ENCODE measurements around the gene CALML4. TPM values are rescaled to one million over a fixed set of nuclear protein-coding genes. Genes with fewer than 3 reads are reported as not detected.

The CALML4 gene
- total RNA-seq, 1 experiment from 2014 or later = 19.5 TPM

DNA sequence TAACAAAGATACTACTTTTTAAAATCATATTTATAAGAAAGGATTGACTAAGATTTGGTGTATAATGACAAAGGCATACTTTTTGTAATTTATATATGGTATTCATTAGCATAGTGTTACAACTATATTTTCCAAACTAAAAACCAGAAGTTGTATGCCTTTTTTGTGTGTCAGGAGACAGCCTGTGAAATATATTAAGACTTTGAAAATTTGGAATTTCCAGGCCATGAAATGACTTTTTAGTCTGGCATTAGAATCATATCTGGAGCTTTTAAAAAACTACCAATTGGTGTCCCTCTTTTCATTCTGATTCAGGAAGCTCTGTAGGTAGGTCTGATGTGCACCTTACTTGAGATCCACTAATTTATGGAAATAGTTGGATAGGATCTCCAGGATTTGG lies 41.9 kb downstream of the CALML4 start:
- peaks cover 22% of the 10 kb centered on the region for H3K36me3 Mint-ChIP-seq (ENCODE audit: insufficient read depth, unreplicated experiment)
- H3K27me3 Mint-ChIP-seq (ENCODE audit: insufficient read depth, unreplicated experiment) = no peaks in the 10 kb centered on the region
- CTCF ChIA-PET = interaction anchor here (0.6 kb wide), 1 partner anchor 407 kb away, joined by 3 read pairs; no protein-coding TSS in a partner anchor

DNA sequence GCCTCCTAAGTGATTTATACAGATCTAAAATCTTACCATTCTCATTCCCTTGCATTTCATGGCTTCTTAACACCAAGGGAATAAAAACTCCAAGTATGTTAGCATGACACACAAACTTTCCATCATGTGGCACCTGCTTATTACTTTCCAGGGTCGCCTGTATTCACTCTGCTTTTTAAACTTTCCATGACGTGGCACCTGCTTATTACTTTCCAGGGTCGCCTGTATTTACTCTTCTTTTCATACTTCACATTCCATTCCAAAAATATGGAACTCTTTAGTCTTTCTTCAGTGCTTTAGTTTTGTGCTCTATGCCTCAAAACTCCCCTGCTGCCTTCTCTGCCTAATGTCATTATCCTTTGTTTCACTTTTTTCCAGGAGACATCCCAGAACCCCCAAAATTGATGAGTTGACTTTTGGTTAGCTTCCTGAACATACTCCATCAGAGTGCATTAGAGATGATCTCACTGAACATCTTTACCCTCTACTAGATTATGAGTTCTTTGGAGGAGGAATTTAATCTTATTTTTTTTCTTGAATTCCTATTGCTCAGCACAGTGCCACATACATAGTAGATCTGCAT lies 47.0 kb downstream of the CALML4 start:
- POLR2A ChIA-PET = no interaction called here
- TF ChIP-seq, protein P1, sequence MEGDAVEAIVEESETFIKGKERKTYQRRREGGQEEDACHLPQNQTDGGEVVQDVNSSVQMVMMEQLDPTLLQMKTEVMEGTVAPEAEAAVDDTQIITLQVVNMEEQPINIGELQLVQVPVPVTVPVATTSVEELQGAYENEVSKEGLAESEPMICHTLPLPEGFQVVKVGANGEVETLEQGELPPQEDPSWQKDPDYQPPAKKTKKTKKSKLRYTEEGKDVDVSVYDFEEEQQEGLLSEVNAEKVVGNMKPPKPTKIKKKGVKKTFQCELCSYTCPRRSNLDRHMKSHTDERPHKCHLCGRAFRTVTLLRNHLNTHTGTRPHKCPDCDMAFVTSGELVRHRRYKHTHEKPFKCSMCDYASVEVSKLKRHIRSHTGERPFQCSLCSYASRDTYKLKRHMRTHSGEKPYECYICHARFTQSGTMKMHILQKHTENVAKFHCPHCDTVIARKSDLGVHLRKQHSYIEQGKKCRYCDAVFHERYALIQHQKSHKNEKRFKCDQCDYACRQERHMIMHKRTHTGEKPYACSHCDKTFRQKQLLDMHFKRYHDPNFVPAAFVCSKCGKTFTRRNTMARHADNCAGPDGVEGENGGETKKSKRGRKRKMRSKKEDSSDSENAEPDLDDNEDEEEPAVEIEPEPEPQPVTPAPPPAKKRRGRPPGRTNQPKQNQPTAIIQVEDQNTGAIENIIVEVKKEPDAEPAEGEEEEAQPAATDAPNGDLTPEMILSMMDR (IDR thresholded peaks at IDR 0.05; ENCODE audit: insufficient read depth in 1 of 2, low read depth in 1 of 2, low read length in 1 of 2, severe bottlenecking in 1 of 2, unreplicated experiment in 1 of 2) = no peak
- peaks cover 25% of the 10 kb centered on the region for H3K36me3 Mint-ChIP-seq (ENCODE audit: insufficient read depth, unreplicated experiment)
- no peaks in the 10 kb centered on the region for H3K36me3 ChIP-seq (ENCODE audit: control insufficient read depth, insufficient read depth, low read length)
- H3K9me3 Mint-ChIP-seq (ENCODE audit: unreplicated experiment) = no peaks in the 10 kb centered on the region
- no peak overlapping the region for H3K4me3 Mint-ChIP-seq (ENCODE audit: unreplicated experiment)
- no TSS peak for BruUV-seq (replicated peaks)
- intact Hi-C loops (cut with micrococcal nuclease; ENCODE audit: unreplicated experiment) = loop anchor here (5.0 kb wide), 1 partner anchor 101 kb away; no protein-coding TSS in a partner anchor
- CTCF ChIA-PET = no interaction called here
- H3K4me1 ChIP-seq = peaks cover 12% of the 10 kb centered on the region
- no peaks in the 10 kb centered on the region; the same call in 1 of the 2 replicates for H3K9me3 ChIP-seq
- H3K4me3 ChIP-seq (ENCODE audit: low read depth, low read length) = no peak overlapping the region
- no peak for DNase-seq
- no peak overlapping the region for H3K27ac Mint-ChIP-seq (ENCODE audit: unreplicated experiment)
- H3K4me1 Mint-ChIP-seq (ENCODE audit: low read depth, unreplicated experiment) = peaks cover 7% of the 10 kb centered on the region
- H3K27me3 Mint-ChIP-seq (ENCODE audit: insufficient read depth, unreplicated experiment) = no peaks in the 10 kb centered on the region
- H3K27me3 ChIP-seq (replicated peaks; ENCODE audit: control insufficient read depth, insufficient read depth, low read length) = no peaks in the 10 kb centered on the region

More for the DNA sequence above, 41.9 kb downstream of the CALML4 start:
- intact Hi-C loops (cut with micrococcal nuclease; ENCODE audit: unreplicated experiment) = no loop called here
- TF ChIP-seq, protein P1 (IDR thresholded peaks at IDR 0.05; ENCODE audit: insufficient read depth in 1 of 2, low read depth in 1 of 2, low read length in 1 of 2, severe bottlenecking in 1 of 2, unreplicated experiment in 1 of 2) = no peak
- POLR2A ChIA-PET = no interaction called here
- no peaks in the 10 kb centered on the region for H3K36me3 ChIP-seq (ENCODE audit: control insufficient read depth, insufficient read depth, low read length)
- Mint-ChIP-seq H3K4me1 (ENCODE audit: low read depth, unreplicated experiment) (peaks cover 7% of the 10 kb centered on the region), H3K27ac (ENCODE audit: unreplicated experiment) (no peak overlapping the region), H3K9me3 (ENCODE audit: unreplicated experiment) (no peaks in the 10 kb centered on the region), H3K4me3 (ENCODE audit: unreplicated experiment) (no peak overlapping the region)
- no peak for DNase-seq
- H3K4me3 ChIP-seq (ENCODE audit: low read depth, low read length) = no peak overlapping the region
- no peaks in the 10 kb centered on the region; the same call in 1 of the 2 replicates for H3K9me3 ChIP-seq
- no TSS peak for BruUV-seq (replicated peaks)
- H3K27me3 ChIP-seq (replicated peaks; ENCODE audit: control insufficient read depth, insufficient read depth, low read length) = no peaks in the 10 kb centered on the region
- peaks cover 3% of the 10 kb centered on the region for H3K4me1 ChIP-seq

DNA sequence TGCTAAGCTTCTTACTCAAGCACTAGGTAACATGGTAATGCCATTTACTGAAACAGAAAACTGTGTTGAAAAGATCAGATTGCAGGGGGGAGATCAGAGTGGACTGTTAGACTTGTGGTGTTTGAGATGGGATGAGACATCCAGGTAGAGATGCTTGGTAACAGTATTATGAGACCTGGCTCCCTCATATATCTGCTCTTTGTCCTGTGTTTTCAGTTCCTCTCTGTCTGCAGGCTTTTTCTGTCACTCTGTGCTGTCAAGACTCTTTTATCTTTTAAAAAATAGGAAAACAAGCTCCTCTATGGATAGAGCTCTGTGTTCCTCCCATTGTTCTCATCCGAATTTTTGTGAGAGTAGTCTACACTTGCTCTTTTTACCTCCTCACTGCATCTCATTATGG lies 48.1 kb downstream of the CALML4 start:
- BruUV-seq (replicated peaks) = no TSS peak
- Histone ChIP-seq H3K27me3 (replicated peaks; ENCODE audit: control insufficient read depth, insufficient read depth, low read length) (no peaks in the 10 kb centered on the region), H3K4me1 (peaks cover 12% of the 10 kb centered on the region), H3K36me3 (ENCODE audit: control insufficient read depth, insufficient read depth, low read length) (no peaks in the 10 kb centered on the region), H3K4me3 (ENCODE audit: low read depth, low read length) (no peak overlapping the region), H3K9me3 (no peaks in the 10 kb centered on the region; the same call in 1 of the 2 replicates)
- Mint-ChIP-seq H3K36me3 (ENCODE audit: insufficient read depth, unreplicated experiment) (peaks cover 29% of the 10 kb centered on the region), H3K27me3 (ENCODE audit: insufficient read depth, unreplicated experiment) (no peaks in the 10 kb centered on the region), H3K4me1 (ENCODE audit: low read depth, unreplicated experiment) (peaks cover 10% of the 10 kb centered on the region), H3K27ac (ENCODE audit: unreplicated experiment) (no peak overlapping the region), H3K4me3 (ENCODE audit: unreplicated experiment) (no peak overlapping the region), H3K9me3 (ENCODE audit: unreplicated experiment) (no peaks in the 10 kb centered on the region)
- intact Hi-C loops (cut with micrococcal nuclease; ENCODE audit: unreplicated experiment) = loop anchor here (5.0 kb wide), 1 partner anchor 100 kb away; no protein-coding TSS in a partner anchor
- POLR2A ChIA-PET = no interaction called here
- TF ChIP-seq, protein P1 (IDR thresholded peaks at IDR 0.05; ENCODE audit: insufficient read depth in 1 of 2, low read depth in 1 of 2, low read length in 1 of 2, severe bottlenecking in 1 of 2, unreplicated experiment in 1 of 2) = no peak
- no peak for DNase-seq
- CTCF ChIA-PET = interaction anchor here (0.6 kb wide), 1 partner anchor 768 kb away, joined by 5 read pairs; no protein-coding TSS in a partner anchor
